ENCODE results near the gene CHAF1B.

- TF ChIP-seq CTCF (conservative IDR thresholded peaks at IDR 0.05; ENCODE audit: low read length) (no peak), EZH2phosphoT487 (IDR thresholded peaks at IDR 0.05; ENCODE audit: borderline replicate concordance, low read depth, low read length) (no peak)
Measured at GRCh38 chr21:36427502-36427901, 42.3 kb downstream of the CHAF1B start.
